Astrocyte (in vitro differentiated cells and primary cell): ENCODE data around the gene STAG2. TPM values are rescaled to one million over a fixed set of nuclear protein-coding genes. Genes with fewer than 3 reads are reported as not detected.

Experiments
- DNase-seq: peaks from one replicate; pipeline ENCODE4 v3.0.0-alpha.2; 2010; ENCODE audit warnings: low read depth
- FAIRE-seq: peaks from 2 replicates; lab custom pipeline; 2011; peaks lifted over from hg19 to GRCh38; lab: Jason Lieb, UNC
- H2AFZ ChIP-seq: 2 replicates; pipeline ENCODE4 v1.6.0; 2012; ENCODE audit warnings: low read depth, low read length, inconsistent platforms
- H3K27ac ChIP-seq: 2 replicates; pipeline ENCODE4 v1.5.1; 2011; ENCODE audit warnings: low read depth, low read length, inconsistent platforms
- H3K27me3 ChIP-seq: 2 replicates; pipeline ENCODE4 v1.6.0; 2011; ENCODE audit warnings: low read length, inconsistent platforms; ENCODE audit not compliant: insufficient read depth
- H3K36me3 ChIP-seq: 2 replicates; pipeline ENCODE4 v1.5.1; 2011; ENCODE audit warnings: low read length, inconsistent platforms; ENCODE audit not compliant: insufficient read depth
- H3K4me1 ChIP-seq: 2 replicates; pipeline ENCODE4 v1.5.1; 2011; ENCODE audit warnings: low read length, inconsistent platforms; ENCODE audit not compliant: insufficient read depth
- H3K4me2 ChIP-seq: 2 replicates; pipeline ENCODE4 v1.6.0; 2012; ENCODE audit warnings: low read length, inconsistent platforms
- H3K4me3 ChIP-seq: 2 replicates; pipeline ENCODE4 v1.5.1; 2011; ENCODE audit warnings: low read depth, mild to moderate bottlenecking, low read length, inconsistent platforms; ENCODE audit not compliant: insufficient read depth
- H3K79me2 ChIP-seq: 2 replicates; pipeline ENCODE4 v1.6.0; 2012; ENCODE audit warnings: mild to moderate bottlenecking, low read length, inconsistent platforms; ENCODE audit not compliant: insufficient read depth
- H3K9ac ChIP-seq: 2 replicates; pipeline ENCODE4 v1.6.0; 2012; ENCODE audit warnings: mild to moderate bottlenecking, low read length, inconsistent platforms
- H3K9me3 ChIP-seq: 2 replicates; pipeline ENCODE4 v1.5.1; 2012; ENCODE audit warnings: low read depth, mild to moderate bottlenecking, low read length, inconsistent platforms; ENCODE audit not compliant: insufficient read depth
- H4K20me1 ChIP-seq: 2 replicates; pipeline ENCODE4 v1.6.0; 2012; ENCODE audit warnings: low read length, inconsistent platforms; ENCODE audit not compliant: insufficient read depth
- H3K27ac Mint-ChIP-seq: one replicate; pipeline ENCODE4 v1.8.0; 2021; ENCODE audit warnings: mild to moderate bottlenecking, mixed read lengths; ENCODE audit not compliant: unreplicated experiment
- H3K27me3 Mint-ChIP-seq: one replicate; pipeline ENCODE4 v1.8.0; 2021; ENCODE audit warnings: low read depth, mixed read lengths; ENCODE audit not compliant: unreplicated experiment
- H3K36me3 Mint-ChIP-seq: one replicate; pipeline ENCODE4 v1.8.0; 2021; ENCODE audit warnings: low read depth, mixed read lengths; ENCODE audit not compliant: unreplicated experiment
- H3K4me1 Mint-ChIP-seq: one replicate; pipeline ENCODE4 v1.8.0; 2021; ENCODE audit warnings: low read depth, mixed read lengths; ENCODE audit not compliant: unreplicated experiment
- H3K4me3 Mint-ChIP-seq: one replicate; pipeline ENCODE4 v1.8.0; 2021; ENCODE audit warnings: mild to moderate bottlenecking, moderate library complexity, mixed read lengths; ENCODE audit not compliant: unreplicated experiment
- H3K9me3 Mint-ChIP-seq: one replicate; pipeline ENCODE4 v1.8.0; 2021; ENCODE audit warnings: mild to moderate bottlenecking, mixed read lengths; ENCODE audit not compliant: unreplicated experiment
- CTCF ChIP-seq: IDR thresholded peaks from 2 replicates; pipeline ENCODE4 v1.5.1; 2011; ENCODE audit warnings: low read depth, mild to moderate bottlenecking, inconsistent platforms, low read length, moderate library complexity; ENCODE audit not compliant: insufficient read depth
- EZH2 ChIP-seq: IDR thresholded peaks from 2 replicates; pipeline ENCODE4 v1.6.1; 2012; ENCODE audit warnings: mild to moderate bottlenecking, low read length, inconsistent platforms; ENCODE audit not compliant: insufficient read depth
- total RNA-seq: library from RNA; stranded (reverse); gene quantifications from 2 replicates; pipeline ENCODE4 v1.2.1, GENCODE V29; 2021

Gene STAG2
- total RNA-seq, 1 donor from 2014 or later: 51.2 TPM

GRCh38 chrX:124086411-124086810, 124.9 kb downstream of the STAG2 start:
- H3K36me3 ChIP-seq: peaks cover 22% of the 10 kb centered on the region
- Mint-ChIP-seq H3K4me1 (no peaks in the 10 kb centered on the region), H3K36me3 (peaks cover 3% of the 10 kb centered on the region), H3K27me3 (no peaks in the 10 kb centered on the region), H3K9me3 (no peaks in the 10 kb centered on the region), H3K27ac (no peak overlapping the region), H3K4me3 (no peak overlapping the region)
- H2AFZ ChIP-seq: no peak overlapping the region
- no peak overlapping the region for H3K27ac ChIP-seq
- FAIRE-seq (no peak), DNase-seq (no peak)
- no peak overlapping the region for H3K4me3 ChIP-seq
- no peak for TF ChIP-seq CTCF
- TF ChIP-seq EZH2: no peak
- H3K9ac ChIP-seq: no peak overlapping the region
- H3K4me2 ChIP-seq: no peak overlapping the region
- H3K27me3 ChIP-seq: no peaks in the 10 kb centered on the region
- H3K9me3 ChIP-seq: no peaks in the 10 kb centered on the region
- no peaks in the 10 kb centered on the region for H3K4me1 ChIP-seq
- no peaks in the 10 kb centered on the region for H4K20me1 ChIP-seq
- no peaks in the 10 kb centered on the region for H3K79me2 ChIP-seq

GRCh38 chrX:124087000-124087746, 125.7 kb downstream of the STAG2 start:
- Mint-ChIP-seq H3K4me3 (no peak overlapping the region), H3K27me3 (no peaks in the 10 kb centered on the region), H3K9me3 (no peaks in the 10 kb centered on the region), H3K36me3 (peaks cover 3% of the 10 kb centered on the region), H3K4me1 (no peaks in the 10 kb centered on the region), H3K27ac (no peak overlapping the region)
- no peaks in the 10 kb centered on the region for H3K27me3 ChIP-seq
- no peak overlapping the region for H3K4me3 ChIP-seq
- no peak overlapping the region for H3K4me2 ChIP-seq
- no peaks in the 10 kb centered on the region for H3K9me3 ChIP-seq
- TF ChIP-seq CTCF: no peak
- TF ChIP-seq EZH2: no peak
- no peak overlapping the region for H3K27ac ChIP-seq
- no peak overlapping the region for H3K9ac ChIP-seq
- DNase-seq (no peak), FAIRE-seq (peak; percentile 86)
- no peaks in the 10 kb centered on the region for H3K79me2 ChIP-seq
- H3K36me3 ChIP-seq: peaks cover 24% of the 10 kb centered on the region
- H3K4me1 ChIP-seq: no peaks in the 10 kb centered on the region
- H4K20me1 ChIP-seq: no peaks in the 10 kb centered on the region
- no peak overlapping the region for H2AFZ ChIP-seq

- no peak overlapping the region for H3K27ac ChIP-seq
- H3K9me3 ChIP-seq: no peaks in the 10 kb centered on the region
- H3K27me3 ChIP-seq: no peaks in the 10 kb centered on the region
- H3K4me1 ChIP-seq: no peaks in the 10 kb centered on the region
- peaks cover 12% of the 10 kb centered on the region for H3K36me3 ChIP-seq
- Mint-ChIP-seq H3K4me1 (no peaks in the 10 kb centered on the region), H3K9me3 (no peaks in the 10 kb centered on the region), H3K27me3 (no peaks in the 10 kb centered on the region), H3K27ac (no peak overlapping the region), H3K4me3 (no peak overlapping the region), H3K36me3 (peaks cover 3% of the 10 kb centered on the region)
- no peaks in the 10 kb centered on the region for H3K79me2 ChIP-seq
- DNase-seq (no peak), FAIRE-seq (no peak)
- no peak for TF ChIP-seq CTCF
- no peak for TF ChIP-seq EZH2
- H3K9ac ChIP-seq: no peak overlapping the region
- H3K4me3 ChIP-seq: no peak overlapping the region
- H2AFZ ChIP-seq: no peak overlapping the region
- H3K4me2 ChIP-seq: no peak overlapping the region
- H4K20me1 ChIP-seq: peaks cover 5% of the 10 kb centered on the region
Measured at GRCh38 chrX:124093222-124093621, 131.7 kb downstream of the STAG2 start.
